Dendritic cell treated with granulocyte-macrophage colony-stimulating factor and Interleukin-4, amounts not matched to agents 40 ng/mL and 50 ng/mL, for 4 days (primary cell): ENCODE measurements around the gene ATXN1.
"Not testable (repeated sequence)": the region's sequence is repeated elsewhere in the genome, so short reads cannot be mapped to it uniquely, and the experiment has no call there.

Source experiments
- H3K27ac Mint-ChIP-seq: one replicate; pipeline ENCODE4 v1.8.0; 2022; ENCODE audit warnings: mild to moderate bottlenecking, mixed read lengths
- H3K27me3 Mint-ChIP-seq: one replicate; pipeline ENCODE4 v1.8.0; 2022; ENCODE audit warnings: mild to moderate bottlenecking, mixed read lengths
- H3K36me3 Mint-ChIP-seq: one replicate; pipeline ENCODE4 v1.8.0; 2022; ENCODE audit warnings: low read depth, mixed read lengths
- H3K4me1 Mint-ChIP-seq: one replicate; pipeline ENCODE4 v1.8.0; 2022; ENCODE audit warnings: low read depth, mixed read lengths
- H3K4me3 Mint-ChIP-seq: one replicate; pipeline ENCODE4 v1.8.0; 2022; ENCODE audit warnings: mild to moderate bottlenecking, moderate library complexity, mixed read lengths
- H3K9me3 Mint-ChIP-seq: one replicate; pipeline ENCODE4 v1.8.0; 2022; ENCODE audit warnings: mixed read lengths
- intact Hi-C: fragments of 100-400 bp; cut with micrococcal nuclease; formaldehyde crosslinking; loops from one replicate; pipeline ENCODE4 v1.15.0; 2022

ATXN1 gene

GRCh38 chr6:16263464-16264099 lies 497.7 kb downstream of the ATXN1 start:
- H3K27ac Mint-ChIP-seq, H3K4me1 Mint-ChIP-seq, H3K9me3 Mint-ChIP-seq, H3K4me3 Mint-ChIP-seq, intact Hi-C loops, H3K36me3 Mint-ChIP-seq: not testable (repeated sequence)
- peaks cover 17% of the 10 kb centered on the region for H3K27me3 Mint-ChIP-seq

- H3K36me3 Mint-ChIP-seq, H3K9me3 Mint-ChIP-seq, H3K4me3 Mint-ChIP-seq, intact Hi-C loops, H3K27ac Mint-ChIP-seq, H3K4me1 Mint-ChIP-seq: not testable (repeated sequence)
- H3K27me3 Mint-ChIP-seq = peaks cover 17% of the 10 kb centered on the region
These were observed 498.5 kb downstream of the ATXN1 start for GRCh38 chr6:16262773-16263172.

GRCh38 chr6:16260602-16261001 lies 500.7 kb downstream of the ATXN1 start:
- H3K9me3 Mint-ChIP-seq, H3K4me1 Mint-ChIP-seq, H3K4me3 Mint-ChIP-seq, H3K36me3 Mint-ChIP-seq, intact Hi-C loops, H3K27ac Mint-ChIP-seq: not testable (repeated sequence)
- H3K27me3 Mint-ChIP-seq = peaks cover 17% of the 10 kb centered on the region

GRCh38 chr6:16259604-16260003 lies 501.7 kb downstream of the ATXN1 start:
- intact Hi-C loops, H3K9me3 Mint-ChIP-seq, H3K4me1 Mint-ChIP-seq, H3K4me3 Mint-ChIP-seq, H3K36me3 Mint-ChIP-seq, H3K27ac Mint-ChIP-seq: not testable (repeated sequence)
- peaks cover 18% of the 10 kb centered on the region for H3K27me3 Mint-ChIP-seq

- Mint-ChIP-seq H3K4me3 (no peak overlapping the region), H3K9me3 (no peaks in the 10 kb centered on the region), H3K27me3 (peaks cover 11% of the 10 kb centered on the region), H3K4me1 (no peaks in the 10 kb centered on the region), H3K36me3 (no peaks in the 10 kb centered on the region), H3K27ac (no peak overlapping the region)
- intact Hi-C loops = no loop called here
These were observed 502.6 kb downstream of the ATXN1 start for GRCh38 chr6:16258709-16259075.

- intact Hi-C loops = no loop called here
- Mint-ChIP-seq H3K36me3 (no peaks in the 10 kb centered on the region), H3K9me3 (no peaks in the 10 kb centered on the region), H3K4me3 (no peak overlapping the region), H3K27me3 (peaks cover 8% of the 10 kb centered on the region), H3K4me1 (no peaks in the 10 kb centered on the region), H3K27ac (no peak overlapping the region)
These were observed 503.1 kb downstream of the ATXN1 start for GRCh38 chr6:16257999-16258708.

GRCh38 chr6:16256781-16257180 lies 504.5 kb downstream of the ATXN1 start:
- peaks cover 13% of the 10 kb centered on the region for H3K27me3 Mint-ChIP-seq
- intact Hi-C loops = no loop called here
- no peak overlapping the region for H3K4me3 Mint-ChIP-seq
- H3K9me3 Mint-ChIP-seq = no peaks in the 10 kb centered on the region
- H3K4me1 Mint-ChIP-seq = no peaks in the 10 kb centered on the region
- H3K27ac Mint-ChIP-seq = no peak overlapping the region
- H3K36me3 Mint-ChIP-seq = no peaks in the 10 kb centered on the region

GRCh38 chr6:16254535-16254934 lies 506.7 kb downstream of the ATXN1 start:
- intact Hi-C loops = no loop called here
- Mint-ChIP-seq H3K9me3 (no peaks in the 10 kb centered on the region), H3K4me3 (no peak overlapping the region), H3K4me1 (no peaks in the 10 kb centered on the region), H3K27ac (no peak overlapping the region), H3K27me3 (peaks cover 17% of the 10 kb centered on the region), H3K36me3 (no peaks in the 10 kb centered on the region)

GRCh38 chr6:16253399-16254144 lies 507.7 kb downstream of the ATXN1 start:
- H3K36me3 Mint-ChIP-seq = no peaks in the 10 kb centered on the region
- peaks cover 14% of the 10 kb centered on the region for H3K27me3 Mint-ChIP-seq
- no peak overlapping the region for H3K27ac Mint-ChIP-seq
- H3K4me3 Mint-ChIP-seq = no peak overlapping the region
- no peaks in the 10 kb centered on the region for H3K9me3 Mint-ChIP-seq
- no peaks in the 10 kb centered on the region for H3K4me1 Mint-ChIP-seq
- intact Hi-C loops = no loop called here

- intact Hi-C loops = no loop called here
- Mint-ChIP-seq H3K9me3 (no peaks in the 10 kb centered on the region), H3K4me1 (no peaks in the 10 kb centered on the region), H3K27ac (no peak overlapping the region), H3K27me3 (peaks cover 14% of the 10 kb centered on the region), H3K4me3 (no peak overlapping the region), H3K36me3 (no peaks in the 10 kb centered on the region)
These were observed 508.5 kb downstream of the ATXN1 start for GRCh38 chr6:16252686-16253299.

GRCh38 chr6:16251706-16252105 lies 509.6 kb downstream of the ATXN1 start:
- Mint-ChIP-seq H3K36me3 (no peaks in the 10 kb centered on the region), H3K4me3 (no peak overlapping the region), H3K4me1 (no peaks in the 10 kb centered on the region), H3K27ac (no peak overlapping the region), H3K9me3 (no peaks in the 10 kb centered on the region), H3K27me3 (peaks cover 17% of the 10 kb centered on the region)
- intact Hi-C loops = no loop called here

GRCh38 chr6:16249971-16250370 lies 511.3 kb downstream of the ATXN1 start:
- no peaks in the 10 kb centered on the region for H3K36me3 Mint-ChIP-seq
- H3K9me3 Mint-ChIP-seq = no peaks in the 10 kb centered on the region
- no peaks in the 10 kb centered on the region for H3K4me1 Mint-ChIP-seq
- H3K27me3 Mint-ChIP-seq = peaks cover 28% of the 10 kb centered on the region
- no peak overlapping the region for H3K4me3 Mint-ChIP-seq
- H3K27ac Mint-ChIP-seq = no peak overlapping the region
- intact Hi-C loops = no loop called here
